GM18861 (cell line): ENCODE measurements around the gene PCK1.

ENCODE experiments used
- ATAC-seq: cut with Tn5 transposase; IDR thresholded peaks from one replicate; pipeline ENCODE4 v1.9.1; 2021; ENCODE audit not compliant: unreplicated experiment

Gene PCK1

DNA sequence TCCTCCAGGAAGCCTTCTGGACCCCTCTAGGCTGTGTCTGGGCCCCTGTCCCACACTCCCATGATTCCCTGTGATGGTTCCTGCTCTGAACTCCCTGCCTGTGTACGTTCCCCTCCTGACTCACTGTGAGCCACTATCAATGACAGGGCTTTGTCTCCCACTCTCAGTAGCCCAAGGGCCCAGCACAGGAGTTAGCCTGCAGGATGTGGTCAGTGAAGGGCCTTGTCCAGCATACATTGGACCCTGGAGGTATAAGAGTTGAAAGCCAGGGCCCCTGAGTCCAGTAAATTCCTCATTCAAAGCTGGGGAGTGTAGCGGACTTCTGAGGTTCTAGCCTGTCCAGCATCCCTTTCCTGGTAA is 40.3 kb downstream of the PCK1 start:
- no peak for ATAC-seq

DNA sequence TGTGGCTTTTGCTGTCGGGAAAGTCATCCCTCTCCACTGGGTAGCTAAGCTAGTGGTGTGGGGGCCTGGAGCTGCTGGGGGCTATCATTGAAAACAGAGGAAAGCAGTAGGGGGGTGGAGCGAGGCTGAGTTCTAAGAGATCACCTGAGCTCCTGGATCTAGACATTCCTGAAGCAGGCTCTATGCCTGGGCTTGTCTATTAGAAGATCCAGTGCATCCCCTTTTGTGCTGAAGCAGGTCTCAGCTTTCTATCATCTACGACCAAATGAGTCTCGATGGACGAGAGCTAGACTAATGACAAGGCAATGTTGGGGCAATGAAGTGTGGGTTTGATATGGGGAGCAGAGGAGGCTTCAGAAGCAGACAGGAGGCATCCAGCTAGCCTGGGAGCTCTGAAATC is 40.8 kb downstream of the PCK1 start:
- no peak for ATAC-seq

GRCh38 chr20:57603120-57603519 is 42.2 kb downstream of the PCK1 start:
- ATAC-seq, result no peak

DNA sequence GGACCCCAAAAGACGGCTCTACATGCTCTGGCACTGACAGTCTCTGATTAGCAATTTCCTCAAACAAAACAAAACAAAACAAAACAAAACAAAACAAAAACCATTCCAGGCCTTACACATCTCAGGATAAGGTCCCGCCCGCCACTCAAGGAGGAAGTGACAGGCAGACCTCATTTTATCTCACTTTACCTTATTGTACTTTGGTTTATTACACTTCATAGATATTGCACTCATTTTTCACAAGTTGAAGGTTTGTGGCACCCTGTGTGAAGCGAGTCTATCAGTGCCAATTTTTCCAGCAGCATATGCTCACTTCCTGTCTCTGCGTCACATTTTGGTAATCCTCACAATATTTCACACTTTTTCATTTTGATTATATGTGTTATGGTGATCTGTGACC is 44.1 kb downstream of the PCK1 start:
- no peak for ATAC-seq

- ATAC-seq, result no peak
Observed at GRCh38 chr20:57605878-57606277, 45.0 kb downstream of the PCK1 start.

GRCh38 chr20:57608516-57608915 is 47.6 kb downstream of the PCK1 start:
- ATAC-seq, result no peak

GRCh38 chr20:57609086-57609841 is 48.4 kb downstream of the PCK1 start:
- no peak for ATAC-seq

DNA sequence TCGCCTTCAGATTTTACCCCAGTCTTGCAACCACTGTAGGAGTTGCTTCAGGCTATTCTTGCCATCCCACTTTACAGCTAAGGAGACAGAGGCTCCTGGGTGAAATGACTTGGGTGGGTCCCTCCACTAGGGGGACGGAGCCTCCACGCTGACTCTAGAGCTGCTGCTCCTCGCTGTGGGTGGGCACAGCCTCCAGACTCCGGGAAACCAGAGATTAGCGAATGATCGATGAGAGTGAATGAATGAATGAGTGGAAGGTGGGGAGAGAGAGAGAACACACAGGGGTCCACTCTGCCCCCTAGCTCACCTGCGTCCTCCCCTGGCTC is 48.9 kb downstream of the PCK1 start:
- no peak for ATAC-seq

DNA sequence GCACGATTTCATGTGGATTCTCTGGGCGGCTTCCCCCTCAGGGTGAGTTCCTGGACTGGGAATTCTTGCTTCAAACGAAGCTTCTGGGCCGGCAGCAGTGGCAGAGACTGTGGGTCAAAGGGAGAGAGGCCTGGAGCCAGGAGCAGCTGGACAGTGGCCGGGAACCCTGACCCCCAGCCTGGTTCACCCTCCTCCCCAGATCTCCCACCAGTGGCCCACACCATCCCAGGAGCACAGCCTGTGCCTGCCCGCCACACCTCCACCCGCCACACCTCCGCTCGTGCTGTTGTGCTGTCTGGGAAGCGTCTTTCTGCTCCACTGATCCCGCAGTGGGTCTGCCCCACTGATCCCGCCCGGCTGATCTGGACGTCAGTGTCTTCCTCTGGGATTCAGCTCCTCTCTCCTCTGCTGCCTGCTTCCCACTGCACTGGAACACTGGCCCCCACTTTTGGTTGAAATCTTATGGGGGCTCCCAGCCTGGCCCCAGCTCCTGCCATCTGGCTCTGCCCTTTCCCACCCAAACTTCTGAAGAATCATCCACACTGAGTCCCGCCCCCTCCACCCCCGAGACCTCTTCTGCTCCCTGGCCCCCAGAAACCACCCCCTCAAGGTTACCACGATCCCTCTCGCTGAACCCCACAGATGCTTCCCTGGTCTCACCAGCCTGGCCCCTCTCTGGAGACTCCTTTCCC is 49.5 kb downstream of the PCK1 start:
- no peak for ATAC-seq

DNA sequence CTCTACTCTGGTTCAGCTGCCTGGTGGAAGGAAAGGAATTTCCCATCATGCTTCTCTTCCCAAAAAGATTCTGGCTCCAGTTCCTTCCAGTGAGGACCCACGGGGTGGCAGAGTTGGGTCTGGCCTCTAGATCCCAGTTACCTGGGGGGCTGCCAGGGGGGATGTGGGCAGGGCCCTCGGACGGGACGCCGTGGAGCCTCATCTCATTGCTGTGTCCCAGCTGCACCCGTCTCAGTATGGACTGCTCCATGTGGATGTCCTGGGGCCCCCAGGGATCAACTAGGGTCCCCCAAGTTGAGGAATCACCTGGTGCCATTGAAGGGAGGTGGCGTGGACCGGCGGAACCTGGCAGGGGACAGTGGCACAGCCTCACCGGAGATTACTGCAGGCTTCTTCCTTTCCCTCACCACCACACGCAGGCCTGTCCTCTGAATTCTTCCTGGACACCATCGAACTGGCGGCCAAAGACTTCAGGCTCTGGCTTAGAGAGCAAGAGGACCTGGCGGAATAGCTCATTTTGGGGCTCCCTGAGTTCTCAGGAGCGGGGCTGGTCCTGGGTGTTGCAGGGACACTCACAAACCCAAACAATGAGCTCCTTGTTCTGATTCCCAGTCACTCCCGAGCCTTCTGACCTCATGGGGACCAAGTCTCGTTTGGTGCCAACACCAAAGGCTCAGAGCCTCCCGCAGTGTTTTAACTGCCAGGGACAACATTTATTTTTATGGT is 50.8 kb downstream of the PCK1 start:
- no peak for ATAC-seq

DNA sequence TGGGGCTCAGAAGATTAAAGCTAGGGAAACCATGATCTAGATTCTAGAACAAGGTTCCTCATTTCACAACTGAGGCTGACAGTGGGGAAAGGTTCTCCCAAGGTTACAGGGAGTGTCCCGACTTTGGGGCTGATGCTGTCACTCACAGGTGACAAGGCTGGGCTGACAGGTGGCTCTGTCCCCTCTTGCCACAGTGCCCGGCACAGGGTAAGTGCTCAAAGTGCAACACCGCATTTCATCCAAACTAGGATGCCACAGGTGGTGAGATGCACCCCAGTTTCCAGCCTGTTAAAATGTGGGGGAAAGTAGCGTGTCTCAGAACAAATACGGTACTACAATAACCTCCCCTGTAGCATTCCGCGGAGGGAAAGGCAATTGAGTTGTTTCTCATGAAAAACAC is 51.5 kb downstream of the PCK1 start:
- ATAC-seq, result no peak

DNA sequence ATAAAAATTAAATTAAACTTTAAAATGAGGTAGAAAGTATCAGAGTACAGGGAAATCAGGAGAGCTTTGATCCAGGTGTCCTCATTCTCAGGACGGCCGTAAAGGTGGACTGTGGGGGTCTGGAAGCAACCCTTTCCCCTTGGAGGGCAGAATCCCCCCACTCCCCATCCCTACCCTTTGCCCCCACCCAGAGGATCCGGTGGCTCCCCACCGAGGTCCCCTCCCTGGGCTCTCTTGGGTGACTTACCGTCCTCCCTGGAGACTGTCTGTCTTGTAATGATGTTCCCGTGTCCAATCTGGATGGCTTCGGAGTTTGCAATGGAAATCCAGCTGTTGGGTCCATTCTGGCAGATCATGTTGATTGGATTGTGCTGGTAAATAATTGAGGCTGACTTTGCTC is 52.0 kb downstream of the PCK1 start:
- no peak for ATAC-seq

DNA sequence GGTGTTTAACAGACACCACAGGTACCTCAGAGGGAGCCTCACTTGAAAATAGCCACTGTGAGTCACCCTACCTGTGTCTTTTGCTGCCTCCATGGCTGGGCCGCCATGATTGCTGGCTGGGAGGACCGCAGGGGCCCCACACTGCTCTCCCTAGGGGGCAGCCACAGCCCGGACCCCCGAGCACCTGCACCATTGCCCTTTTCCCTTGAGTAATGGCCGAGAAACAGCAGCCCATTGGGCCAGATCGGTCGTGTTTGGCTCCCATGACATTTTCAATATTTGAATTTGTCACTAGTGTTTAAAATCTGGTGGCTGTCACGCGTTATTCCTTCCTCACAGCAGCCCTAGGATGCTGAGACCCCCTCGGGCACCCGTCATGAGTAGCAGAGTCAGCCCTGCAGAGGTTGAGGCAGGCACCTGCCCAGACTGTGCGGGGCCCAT is 52.6 kb downstream of the PCK1 start:
- no peak for ATAC-seq

DNA sequence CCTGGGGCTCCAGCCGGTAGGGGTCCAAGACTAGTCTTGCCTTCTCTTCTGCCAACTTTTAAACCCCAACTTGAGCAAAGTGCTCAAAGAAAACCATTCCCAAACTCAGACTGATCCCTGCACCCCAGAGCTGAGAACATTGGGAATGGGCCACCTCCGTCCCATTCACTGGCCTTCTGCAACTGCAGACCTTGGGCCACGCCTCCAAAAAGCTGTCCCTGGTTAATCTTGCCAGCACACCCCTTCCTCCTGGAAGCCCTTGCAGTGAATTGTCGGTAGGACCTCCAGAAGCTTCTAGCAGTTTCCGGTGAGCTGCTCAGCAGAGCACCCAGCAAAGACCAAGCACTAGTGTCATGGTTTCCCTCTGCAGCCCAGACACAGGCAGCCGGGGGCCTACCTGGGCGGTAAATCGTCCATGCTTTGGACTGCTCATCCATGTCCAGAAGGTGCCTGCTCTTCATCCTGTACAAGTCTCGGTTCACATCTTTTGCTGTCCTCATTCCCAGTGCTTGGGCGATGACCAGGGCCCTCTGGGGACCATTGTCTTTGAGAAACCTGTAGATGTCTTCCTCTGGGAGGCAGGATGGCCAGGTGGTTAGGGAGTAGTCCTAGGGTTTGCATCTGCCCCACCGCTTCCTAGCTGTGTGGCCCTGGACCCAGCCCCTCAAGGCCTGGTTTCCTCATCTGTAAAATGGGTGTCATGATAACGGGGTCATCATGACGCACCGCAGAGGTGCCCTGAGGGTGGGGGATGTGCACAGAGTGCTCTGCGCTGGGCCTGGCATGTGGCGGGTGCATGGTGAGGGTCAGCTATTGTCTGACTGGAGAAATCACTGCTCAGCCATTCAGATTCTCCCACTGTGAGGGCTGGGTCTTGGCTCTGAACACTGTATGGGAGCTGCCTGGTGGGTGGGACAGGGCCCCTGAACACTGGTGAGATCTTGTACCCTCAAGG is 53.9 kb downstream of the PCK1 start:
- ATAC-seq, result no peak

GRCh38 chr20:57615445-57615811 is 54.5 kb downstream of the PCK1 start:
- ATAC-seq, result no peak

- ATAC-seq, result no peak
Observed at GRCh38 chr20:57616143-57616951, 55.4 kb downstream of the PCK1 start.

DNA sequence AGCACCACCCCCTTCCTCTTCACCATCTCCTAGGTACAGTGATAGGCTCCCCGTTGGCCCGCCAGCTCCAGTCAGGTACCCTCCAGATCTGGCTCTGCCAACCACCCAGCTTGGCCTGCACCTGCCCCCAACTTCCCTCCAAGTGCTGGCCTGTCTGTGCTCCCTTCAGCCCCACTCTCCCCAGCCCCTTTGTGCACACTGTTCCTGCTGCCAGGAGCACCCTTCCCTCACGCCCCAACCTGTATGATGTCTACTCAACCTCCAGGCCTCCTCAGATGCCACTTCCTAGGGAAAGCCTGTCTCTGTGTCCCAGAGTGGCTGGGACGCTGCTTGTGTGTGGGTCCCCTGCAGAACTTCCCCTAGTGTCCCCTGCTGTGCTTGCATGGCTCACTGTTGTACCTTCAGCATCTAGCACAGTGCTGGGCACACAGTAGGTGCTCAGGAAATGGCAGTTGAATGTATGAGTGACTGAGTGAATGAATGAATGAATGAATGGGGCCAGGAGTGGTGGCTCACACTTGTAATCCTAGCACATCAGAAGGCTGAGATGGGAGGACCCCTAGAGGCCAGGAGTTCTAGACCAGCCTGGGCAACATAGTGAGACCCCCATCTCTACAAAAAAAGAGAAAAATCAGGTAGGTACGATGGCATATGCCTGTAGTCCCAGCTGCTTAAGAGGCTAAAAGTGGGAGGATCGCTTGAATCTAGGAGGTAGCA is 56.3 kb downstream of the PCK1 start:
- ATAC-seq, result no peak
